NCI-H82 treated with DMSO at 0.1 percent for 48 hours (cell line): ENCODE measurements around the gene GNL3L.
"Not testable (repeated sequence)": the region's sequence is repeated elsewhere in the genome, so short reads cannot be mapped to it uniquely, and the experiment has no call there.

Experiments used
- DNase-seq: peaks from one replicate; lab custom pipeline; 2025; ENCODE audit not compliant: unreplicated experiment; lab: John Stamatoyannopoulos, UW

The GNL3L gene

GRCh38 chrX:54555006-54555405 is 25.0 kb downstream of the GNL3L start:
- not testable (repeated sequence) for DNase-seq

- no peak for DNase-seq
Measured at GRCh38 chrX:54560411-54560810, 30.4 kb downstream of the GNL3L start.

- DNase-seq, result no peak
Measured at GRCh38 chrX:54561622-54562021, 31.6 kb downstream of the GNL3L start.

- no peak for DNase-seq
Measured at GRCh38 chrX:54564936-54565335, 34.9 kb downstream of the GNL3L start.

- DNase-seq, result no peak
Measured at GRCh38 chrX:54570332-54570731, 40.3 kb downstream of the GNL3L start.

GRCh38 chrX:54572641-54573040 is 42.6 kb downstream of the GNL3L start:
- not testable (repeated sequence) for DNase-seq

- DNase-seq, result no peak
Measured at GRCh38 chrX:54597728-54598127, 67.7 kb downstream of the GNL3L start.

GRCh38 chrX:54602563-54602962 is 72.5 kb downstream of the GNL3L start:
- no peak for DNase-seq
